Neutrophil (primary cell): ENCODE data around the gene CDK3.

ENCODE experiments used
- H3K27ac ChIP-seq: fragments of 200-600 bp; sonication (generic); 2 replicates; pipeline ENCODE4 v1.5.1; 2016; ENCODE audit warnings: mild to moderate bottlenecking, moderate library complexity
- H3K27me3 ChIP-seq: fragments of 200-600 bp; sonication (generic); 2 replicates; pipeline ENCODE4 v1.6.0; 2016; ENCODE audit warnings: mild to moderate bottlenecking
- H3K36me3 ChIP-seq: fragments of 200-600 bp; sonication (generic); 2 replicates; pipeline ENCODE4 v1.5.1; 2017
- H3K4me1 ChIP-seq, 2 experiments: fragments of 200-600 bp in 1 of 2; sonication (generic) in 1 of 2; 1 replicate in 1 of 2; 2 replicates in 1 of 2; pipeline versions ENCODE4 v1.5.1 to v1.6.1; 2013 to 2016; ENCODE audit warnings: low read depth in 1 of 2, low read length in 1 of 2, mild to moderate bottlenecking in 1 of 2, moderate library complexity in 1 of 2; ENCODE audit not compliant: control insufficient read depth in 1 of 2, insufficient read depth in 1 of 2
- H3K4me3 ChIP-seq, 2 experiments: fragments of 200-600 bp in 1 of 2; sonication (generic) in 1 of 2; 1 replicate in 1 of 2; 2 replicates in 1 of 2; pipeline ENCODE4 v1.5.1; 2013 to 2016; ENCODE audit warnings: low read depth in 1 of 2, low read length in 1 of 2, mild to moderate bottlenecking in 1 of 2, moderate library complexity in 1 of 2
- H3K9me3 ChIP-seq: fragments of 200-600 bp; sonication (generic); 2 replicates; pipeline ENCODE4 v1.5.1; 2016
- CTCF ChIP-seq: fragments of 200-600 bp; sonication (generic); IDR thresholded peaks from 2 replicates; pipeline ENCODE4 v1.5.1; 2016; ENCODE audit warnings: antibody characterized with exemption

Gene CDK3

GRCh38 chr17:75979705-75980187 is 20.9 kb upstream of the CDK3 start:
- no peaks in the 10 kb centered on the region for H3K9me3 ChIP-seq
- H3K36me3 ChIP-seq: peaks cover 25% of the 10 kb centered on the region
- H3K27ac ChIP-seq: peak overlapping the region; percentile 98
- H3K27me3 ChIP-seq: no peaks in the 10 kb centered on the region
- TF ChIP-seq CTCF: no peak
- peak overlapping the region; percentile 97 to 100 for H3K4me3 ChIP-seq
- peaks cover 39 to 55% of the 10 kb centered on the region in 2 experiments for H3K4me1 ChIP-seq

DNA sequence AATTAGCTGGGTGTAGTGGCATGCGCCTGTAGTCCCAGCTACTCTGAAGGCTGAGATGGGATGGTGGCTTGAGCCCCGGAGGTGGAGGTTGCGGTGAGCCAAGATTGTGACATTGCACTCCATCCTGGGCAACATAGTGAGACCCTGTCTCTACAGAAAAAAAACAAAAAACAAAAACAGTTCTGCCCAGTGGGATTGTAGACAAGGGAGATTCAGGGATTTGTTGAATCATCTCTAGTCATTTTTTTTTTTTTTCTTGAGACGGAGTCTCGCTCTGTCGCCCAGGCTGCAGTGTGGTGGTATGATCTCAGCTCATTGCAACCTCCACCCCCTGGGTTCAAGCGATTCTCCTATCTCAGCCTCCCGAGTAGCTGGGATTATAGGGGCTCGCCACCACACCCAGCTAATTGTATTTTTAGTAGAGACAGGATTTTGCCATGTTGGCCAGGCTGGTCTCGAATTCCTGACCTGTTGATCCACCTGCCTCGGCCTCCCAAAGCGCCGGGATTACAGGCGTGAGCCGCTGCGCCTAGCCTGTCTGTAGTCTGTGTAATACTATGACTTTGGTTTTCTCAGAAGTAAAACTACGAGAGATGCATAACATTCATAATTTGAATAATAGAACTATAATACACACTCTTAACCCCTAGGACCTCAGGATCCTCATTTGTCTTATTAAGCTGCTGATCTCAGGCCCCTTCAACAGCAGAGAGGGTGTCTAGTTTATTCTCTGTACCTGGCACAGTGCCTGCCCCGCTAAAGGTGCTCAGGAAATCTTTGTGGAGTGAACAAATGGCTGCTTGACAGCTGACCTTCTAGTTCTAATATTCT is 20.3 kb upstream of the CDK3 start:
- Histone ChIP-seq H3K27ac (peak overlapping the region; percentile 98), H3K4me1 (peaks cover 35 to 50% of the 10 kb centered on the region in 2 experiments), H3K27me3 (no peaks in the 10 kb centered on the region), H3K9me3 (no peaks in the 10 kb centered on the region), H3K4me3 (peak overlapping the region; percentile 97 to 100), H3K36me3 (peaks cover 22% of the 10 kb centered on the region)
- no peak for TF ChIP-seq CTCF

- Histone ChIP-seq H3K4me3 (no peak overlapping the region), H3K27ac (peak overlapping the region; percentile 98), H3K27me3 (no peaks in the 10 kb centered on the region), H3K36me3 (peaks cover 14% of the 10 kb centered on the region), H3K4me1 (peaks cover 28 to 43% of the 10 kb centered on the region in 2 experiments), H3K9me3 (no peaks in the 10 kb centered on the region)
- TF ChIP-seq CTCF: no peak
Measured at GRCh38 chr17:75981019-75981615, 19.5 kb upstream of the CDK3 start.

GRCh38 chr17:75983501-75984181 is 17.0 kb upstream of the CDK3 start:
- H3K9me3 ChIP-seq: no peaks in the 10 kb centered on the region
- H3K36me3 ChIP-seq: no peaks in the 10 kb centered on the region
- H3K4me1 ChIP-seq: peaks cover 11 to 19% of the 10 kb centered on the region in 2 experiments
- TF ChIP-seq CTCF: no peak
- no peak overlapping the region for H3K27ac ChIP-seq
- H3K4me3 ChIP-seq: no peak overlapping the region
- H3K27me3 ChIP-seq: no peaks in the 10 kb centered on the region

DNA sequence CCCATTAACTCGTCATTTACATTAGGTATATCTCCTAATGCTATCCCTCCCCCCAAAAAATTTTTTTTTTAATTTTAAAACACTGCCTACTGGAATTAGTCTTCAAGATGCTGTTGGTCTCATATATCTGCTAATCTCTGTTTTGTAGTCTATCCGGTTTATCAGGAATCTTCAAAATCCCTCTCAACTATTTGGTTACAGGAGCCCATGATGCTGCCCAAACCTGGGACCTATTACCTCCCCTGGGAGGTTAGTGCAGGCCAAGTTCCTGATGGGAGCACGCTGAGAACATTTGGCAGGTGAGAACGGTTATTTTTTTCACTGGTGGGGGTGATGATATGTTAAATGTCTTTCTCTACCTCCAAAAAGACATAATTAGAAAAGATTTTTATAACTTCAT is 14.7 kb upstream of the CDK3 start:
- Histone ChIP-seq H3K36me3 (no peaks in the 10 kb centered on the region), H3K27me3 (no peaks in the 10 kb centered on the region), H3K4me3 (no peak overlapping the region), H3K9me3 (no peaks in the 10 kb centered on the region), H3K4me1 (peaks cover 0 to 5% of the 10 kb centered on the region in 2 experiments), H3K27ac (no peak overlapping the region)
- TF ChIP-seq CTCF: no peak
